Stomach smooth muscle (tissue), 2 donors: ENCODE measurements around the gene MBTD1.
"Not testable (repeated sequence)": the region's sequence is repeated elsewhere in the genome, so short reads cannot be mapped to it uniquely, and the experiment has no call there.

Experiments
- H3K27ac ChIP-seq: one replicate; pipeline ENCODE4 v1.7.0; 2013; ENCODE audit warnings: mild to moderate bottlenecking, low read length, inconsistent platforms
- H3K27me3 ChIP-seq, 2 donors: one replicate each; pipeline ENCODE4 v1.7.0; 2013; ENCODE audit warnings: low read length in 2 of 2; ENCODE audit not compliant: insufficient read depth in 2 of 2, control insufficient read depth in 1 of 2
- H3K36me3 ChIP-seq, 2 donors: one replicate each; pipeline ENCODE4 v1.7.0; 2013; ENCODE audit warnings: low read length in 2 of 2; ENCODE audit not compliant: control insufficient read depth in 2 of 2, insufficient read depth in 2 of 2
- H3K4me1 ChIP-seq: one replicate; pipeline ENCODE4 v1.7.0; 2013; ENCODE audit warnings: low read length; ENCODE audit not compliant: control insufficient read depth, insufficient read depth
- H3K4me3 ChIP-seq, 2 donors: one replicate each; pipeline ENCODE4 v1.7.0; 2013; ENCODE audit warnings: low read length in 2 of 2
- H3K9ac ChIP-seq, 2 donors: one replicate each; pipeline ENCODE4 v1.7.0; 2013; ENCODE audit warnings: low read length in 2 of 2, mild to moderate bottlenecking in 1 of 2
- H3K9me3 ChIP-seq, 2 donors: one replicate each; pipeline ENCODE4 v1.7.0; 2013; ENCODE audit warnings: low read length in 2 of 2; ENCODE audit not compliant: control insufficient read depth in 2 of 2
- donor health status: healthy.
- donor health status: Pancreatic carcinoma.

Gene MBTD1

GRCh38 chr17:51225523-51225922 lies 34.3 kb downstream of the MBTD1 start:
- H3K9me3 ChIP-seq, H3K4me1 ChIP-seq, H3K36me3 ChIP-seq, H3K9ac ChIP-seq, H3K4me3 ChIP-seq, H3K27ac ChIP-seq, H3K27me3 ChIP-seq: not testable (repeated sequence)

GRCh38 chr17:51224402-51225262 lies 35.2 kb downstream of the MBTD1 start:
- Histone ChIP-seq H3K9me3 (no peaks in the 10 kb centered on the region), H3K27ac (no peak overlapping the region), H3K4me3 (no peak overlapping the region), H3K9ac (no peak overlapping the region), H3K36me3 (peaks cover 9 to 10% of the 10 kb centered on the region in 2 donors), H3K27me3 (no peaks in the 10 kb centered on the region), H3K4me1 (no peaks in the 10 kb centered on the region)

GRCh38 chr17:51221322-51221721 lies 38.5 kb downstream of the MBTD1 start:
- Histone ChIP-seq H3K9ac (no peak overlapping the region), H3K27me3 (no peaks in the 10 kb centered on the region), H3K9me3 (no peaks in the 10 kb centered on the region), H3K4me3 (no peak overlapping the region), H3K27ac (no peak overlapping the region), H3K36me3 (peaks cover 17 to 24% of the 10 kb centered on the region in 2 donors), H3K4me1 (no peaks in the 10 kb centered on the region)

- Histone ChIP-seq H3K9ac (no peak overlapping the region), H3K4me1 (no peaks in the 10 kb centered on the region), H3K9me3 (no peaks in the 10 kb centered on the region), H3K4me3 (no peak overlapping the region), H3K36me3 (peaks cover 20 to 27% of the 10 kb centered on the region in 2 donors), H3K27me3 (no peaks in the 10 kb centered on the region), H3K27ac (no peak overlapping the region)
Measured at GRCh38 chr17:51217946-51218345, 41.9 kb downstream of the MBTD1 start.

- no peaks in the 10 kb centered on the region for H3K27me3 ChIP-seq
- no peaks in the 10 kb centered on the region for H3K4me1 ChIP-seq
- no peak overlapping the region for H3K4me3 ChIP-seq
- no peaks in the 10 kb centered on the region for H3K9me3 ChIP-seq
- H3K27ac ChIP-seq: no peak overlapping the region
- H3K9ac ChIP-seq: no peak overlapping the region
- peaks cover 24 to 25% of the 10 kb centered on the region in 2 donors for H3K36me3 ChIP-seq
Measured at GRCh38 chr17:51214920-51215319, 44.9 kb downstream of the MBTD1 start.

GRCh38 chr17:51203838-51204237 lies 56.0 kb downstream of the MBTD1 start:
- no peak overlapping the region for H3K4me3 ChIP-seq

GRCh38 chr17:51200846-51201245 lies 59.0 kb downstream of the MBTD1 start:
- Histone ChIP-seq H3K27ac (no peak overlapping the region), H3K4me3 (no peak overlapping the region), H3K9me3 (no peaks in the 10 kb centered on the region), H3K27me3 (no peaks in the 10 kb centered on the region), H3K9ac (no peak overlapping the region), H3K36me3 (peaks cover 17 to 44% of the 10 kb centered on the region in 2 donors), H3K4me1 (no peaks in the 10 kb centered on the region)

More at GRCh38 chr17:51203838-51204237, 56.0 kb downstream of the MBTD1 start:
- Histone ChIP-seq H3K9ac (no peak overlapping the region), H3K36me3 (peaks cover 20 to 45% of the 10 kb centered on the region in 2 donors), H3K27me3 (no peaks in the 10 kb centered on the region), H3K9me3 (no peaks in the 10 kb centered on the region), H3K4me1 (no peaks in the 10 kb centered on the region), H3K27ac (no peak overlapping the region)

GRCh38 chr17:51200295-51200694 lies 59.6 kb downstream of the MBTD1 start:
- Histone ChIP-seq H3K36me3 (peaks cover 21 to 44% of the 10 kb centered on the region in 2 donors), H3K27me3 (no peaks in the 10 kb centered on the region), H3K9ac (no peak overlapping the region), H3K4me3 (no peak overlapping the region), H3K4me1 (no peaks in the 10 kb centered on the region), H3K9me3 (no peaks in the 10 kb centered on the region), H3K27ac (no peak overlapping the region)

- no peak overlapping the region for H3K9ac ChIP-seq
- no peak overlapping the region for H3K4me3 ChIP-seq
- H3K36me3 ChIP-seq: peaks cover 26 to 42% of the 10 kb centered on the region in 2 donors
- H3K4me1 ChIP-seq: no peaks in the 10 kb centered on the region
- no peak overlapping the region for H3K27ac ChIP-seq
- H3K9me3 ChIP-seq: no peaks in the 10 kb centered on the region
- no peaks in the 10 kb centered on the region for H3K27me3 ChIP-seq
Measured at GRCh38 chr17:51197754-51198153, 62.1 kb downstream of the MBTD1 start.

DNA sequence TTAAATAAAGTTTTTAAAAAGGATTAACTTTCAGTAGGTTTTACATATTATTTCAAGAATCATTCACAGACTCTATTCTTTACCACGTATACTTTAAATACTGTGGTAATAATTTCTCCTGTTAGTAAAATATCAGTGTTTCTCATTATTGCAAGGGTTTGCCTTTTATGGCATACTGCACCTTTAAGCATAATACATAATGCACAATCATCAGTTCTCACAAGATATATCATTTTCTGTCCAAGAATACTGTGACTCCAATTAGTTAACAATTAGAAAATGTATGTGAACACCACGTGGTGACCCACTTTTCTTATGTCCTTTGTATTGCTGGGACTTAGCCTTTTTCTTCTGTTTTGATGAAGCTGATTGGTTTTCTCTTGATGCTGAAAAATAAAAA lies 68.0 kb downstream of the MBTD1 start:
- Histone ChIP-seq H3K27me3 (no peaks in the 10 kb centered on the region), H3K4me3 (no peak overlapping the region), H3K27ac (no peak overlapping the region), H3K4me1 (no peaks in the 10 kb centered on the region), H3K36me3 (peaks cover 33 to 35% of the 10 kb centered on the region in 2 donors), H3K9ac (no peak overlapping the region), H3K9me3 (no peaks in the 10 kb centered on the region)

DNA sequence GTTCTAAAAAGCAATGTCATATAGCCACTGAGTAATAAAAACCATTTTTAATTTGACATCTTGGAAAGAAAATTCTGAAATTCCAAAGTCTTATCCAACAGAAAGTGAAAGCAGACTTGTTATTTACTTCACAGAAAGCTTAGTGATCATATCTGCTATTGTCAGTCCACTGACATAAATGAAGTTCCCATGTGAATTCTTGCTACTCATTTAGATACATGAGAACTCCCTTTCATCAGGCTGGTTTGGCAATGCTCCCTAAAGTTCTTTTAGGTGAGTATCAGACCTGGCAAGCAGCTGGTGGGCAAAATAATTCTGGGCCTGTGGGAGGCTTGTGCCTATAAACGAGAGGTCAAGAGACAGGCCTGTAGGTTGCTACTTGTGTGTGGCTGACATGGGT lies 70.2 kb downstream of the MBTD1 start:
- Histone ChIP-seq H3K4me3 (no peak overlapping the region), H3K9ac (no peak overlapping the region), H3K36me3 (peaks cover 31% of the 10 kb centered on the region in 2 donors), H3K27me3 (no peaks in the 10 kb centered on the region), H3K4me1 (no peaks in the 10 kb centered on the region), H3K27ac (no peak overlapping the region), H3K9me3 (no peaks in the 10 kb centered on the region)
